PC-3 (cell line): ENCODE measurements around the gene TMEM131. TPM values are rescaled to one million over a fixed set of nuclear protein-coding genes. Genes with fewer than 3 reads are reported as not detected.

ENCODE experiments used
- ATAC-seq: fragments of 200-7000 bp; cut with Tn5 transposase; 2 replicates; pipeline ENCODE4 v1.9.1; 2020; ENCODE audit warnings: mild to moderate bottlenecking, moderate library complexity
- BruUV-seq: library from RNA; stranded (reverse); fragments of 400-500 nt; replicated peaks from 2 replicates; lab custom pipeline; 2021; lab: Mats Ljungman, UMichigan
- CTCF ChIA-PET: fragments of 300-600 bp; sonication (Branson Sonifier 250); formaldehyde crosslinking; loops from one replicate; lab custom pipeline; 2022; ENCODE audit warnings: antibody characterized with exemption; lab: Charles Lee
- POLR2A ChIA-PET: fragments of 300-600 bp; sonication (Branson Sonifier 250); formaldehyde crosslinking; loops from one replicate; lab custom pipeline; 2022; ENCODE audit warnings: antibody characterized with exemption; ENCODE audit not compliant: unreplicated experiment; lab: Charles Lee
- DNase-seq: peaks from one replicate; pipeline ENCODE4 v3.0.0-alpha.2; 2015
- H2AFZ ChIP-seq: fragments of 300-600 bp; sonication (generic); 2 replicates; pipeline ENCODE4 v1.6.0; 2016; ENCODE audit warnings: antibody characterized with exemption, low read length
- H3F3A ChIP-seq: fragments of 300-600 bp; sonication (generic); one replicate; pipeline ENCODE4 v1.6.0; 2017; ENCODE audit warnings: antibody characterized with exemption, low read length, control low read depth, mild to moderate bottlenecking; ENCODE audit not compliant: unreplicated experiment
- H3K27ac ChIP-seq: fragments of 300-600 bp; sonication (generic); 2 replicates; pipeline ENCODE4 v1.5.1; 2016; ENCODE audit warnings: mild to moderate bottlenecking, low read length
- H3K27me3 ChIP-seq: fragments of 300-600 bp; sonication (generic); 2 replicates; pipeline ENCODE4 v1.6.1; 2016; ENCODE audit warnings: low read length, mixed read lengths
- H3K36me3 ChIP-seq: fragments of 300-600 bp; sonication (generic); 2 replicates; pipeline ENCODE4 v1.6.1; 2016; ENCODE audit warnings: low read depth, mixed run types, low read length, mixed read lengths
- H3K4me1 ChIP-seq: fragments of 300-600 bp; sonication (generic); 2 replicates; pipeline ENCODE4 v1.5.1; 2016; ENCODE audit warnings: low read length; ENCODE audit not compliant: insufficient read depth
- H3K4me2 ChIP-seq: fragments of 300-600 bp; sonication (generic); 2 replicates; pipeline ENCODE4 v1.6.0; 2016; ENCODE audit warnings: low read length
- H3K4me3 ChIP-seq: fragments of 300-600 bp; sonication (generic); 2 replicates; pipeline ENCODE4 v1.5.1; 2016; ENCODE audit warnings: mild to moderate bottlenecking, low read length, mixed read lengths
- H3K79me2 ChIP-seq: fragments of 300-600 bp; sonication (generic); 2 replicates; pipeline ENCODE4 v1.6.1; 2017; ENCODE audit warnings: low read length, mixed read lengths
- H3K9ac ChIP-seq: fragments of 300-600 bp; sonication (generic); 2 replicates; pipeline ENCODE4 v1.6.0; 2016; ENCODE audit warnings: mild to moderate bottlenecking, low read length
- H3K9me2 ChIP-seq: fragments of 300-600 bp; sonication (generic); replicated peaks from 2 replicates; pipeline ENCODE4 v1.6.1; 2016; ENCODE audit warnings: mixed run types, low read length, mixed read lengths
- H3K9me3 ChIP-seq: fragments of 300-600 bp; sonication (generic); 2 replicates; pipeline ENCODE4 v1.6.1; 2016; ENCODE audit warnings: low read length, mixed read lengths
- H4K20me1 ChIP-seq: fragments of 300-600 bp; sonication (generic); 2 replicates; pipeline ENCODE4 v1.6.1; 2016; ENCODE audit warnings: low read length, mixed read lengths
- CTCF ChIP-seq: fragments of 300-600 bp; sonication (generic); conservative IDR thresholded peaks from 2 replicates; pipeline ENCODE4 v1.5.1; 2017; ENCODE audit warnings: antibody characterized with exemption, low read depth, mild to moderate bottlenecking, low read length
- EZH2 ChIP-seq: fragments of 300-600 bp; sonication (generic); IDR thresholded peaks from one replicate; pipeline ENCODE4 v1.6.1; 2017; ENCODE audit warnings: antibody characterized with exemption, mild to moderate bottlenecking, low read length; ENCODE audit not compliant: unreplicated experiment
- EZH2phosphoT487 ChIP-seq: fragments of 300-600 bp; sonication (generic); IDR thresholded peaks from 2 replicates; pipeline ENCODE4 v1.6.1; 2018; ENCODE audit warnings: mild to moderate bottlenecking, antibody characterized with exemption, low read length, borderline replicate concordance
- intact Hi-C: fragments of 100-400 bp; cut with micrococcal nuclease; formaldehyde crosslinking; loops from 2 replicates; pipeline ENCODE4 v1.9.0; 2023
- total RNA-seq: library from RNA; depleted of rRNA; stranded (reverse); fragments of >200 nt; gene quantifications from 2 replicates; pipeline ENCODE4 v1.2.3, GENCODE V29; 2014

TMEM131 gene
- total RNA-seq, 1 experiment from 2014 or later, result 21.1 TPM

GRCh38 chr2:98040331-98040939, 44.7 kb upstream of the TMEM131 start:
- ATAC-seq, result no peak
- intact Hi-C loops, result no loop called here
- Histone ChIP-seq H3K27ac (no peak overlapping the region), H3K79me2 (no peaks in the 10 kb centered on the region), H3K9ac (no peak overlapping the region), H3K27me3 (no peaks in the 10 kb centered on the region), H3K9me3 (no peaks in the 10 kb centered on the region), H4K20me1 (no peaks in the 10 kb centered on the region), H2AFZ (no peak overlapping the region), H3K4me1 (no peaks in the 10 kb centered on the region), H3K36me3 (no peaks in the 10 kb centered on the region; the same call in 1 of the 2 replicates), H3K9me2 (no peaks in the 10 kb centered on the region), H3K4me2 (no peak overlapping the region), H3F3A (no peaks in the 10 kb centered on the region), H3K4me3 (no peak overlapping the region)
- ChIA-PET POLR2A (no interaction called here), CTCF (no interaction called here)
- DNase-seq, result no peak
- no TSS peak for BruUV-seq
- TF ChIP-seq EZH2phosphoT487 (no peak), CTCF (no peak), EZH2 (no peak)

- Histone ChIP-seq H3K27ac (no peak overlapping the region), H2AFZ (no peak overlapping the region), H3K9me2 (no peaks in the 10 kb centered on the region), H3K79me2 (no peaks in the 10 kb centered on the region), H3K4me3 (no peak overlapping the region), H3K27me3 (no peaks in the 10 kb centered on the region), H3F3A (no peaks in the 10 kb centered on the region), H4K20me1 (no peaks in the 10 kb centered on the region), H3K9ac (no peak overlapping the region), H3K36me3 (no peaks in the 10 kb centered on the region; the same call in 1 of the 2 replicates), H3K4me2 (no peak overlapping the region), H3K4me1 (no peaks in the 10 kb centered on the region), H3K9me3 (no peaks in the 10 kb centered on the region)
- TF ChIP-seq EZH2, result no peak
- no peak for TF ChIP-seq CTCF
- no peak for TF ChIP-seq EZH2phosphoT487
- ChIA-PET POLR2A (no interaction called here), CTCF (no interaction called here)
- DNase-seq (no peak), ATAC-seq (no peak)
- intact Hi-C loops, result no loop called here
- BruUV-seq, result no TSS peak
These were observed 43.5 kb upstream of the TMEM131 start for GRCh38 chr2:98039085-98039756.
